Ishikawa (cell line): Measurements from ENCODE around the gene ZPBP2.

Experiments used
- CEBPB ChIP-seq: IDR thresholded peaks from 2 replicates; pipeline ENCODE4 v1.6.1; 2012
- CREB1 ChIP-seq: IDR thresholded peaks from 2 replicates; pipeline ENCODE4 v1.6.1; 2012; ENCODE audit warnings: low read depth
- EGR1 ChIP-seq: IDR thresholded peaks from 2 replicates; pipeline ENCODE4 v1.6.1; 2012
- EP300 ChIP-seq: IDR thresholded peaks from 2 replicates; pipeline ENCODE4 v1.6.1; 2012; ENCODE audit warnings: borderline replicate concordance
- FOXM1 ChIP-seq: IDR thresholded peaks from 2 replicates; pipeline ENCODE4 v1.6.1; 2012; ENCODE audit warnings: low read depth, borderline replicate concordance
- NFIC ChIP-seq: IDR thresholded peaks from 2 replicates; pipeline ENCODE4 v1.6.1; 2012
- RAD21 ChIP-seq: IDR thresholded peaks from 2 replicates; pipeline ENCODE4 v1.6.1; 2012; ENCODE audit warnings: low read depth
- TAF1 ChIP-seq: IDR thresholded peaks from 2 replicates; pipeline ENCODE4 v1.6.1; 2012; ENCODE audit warnings: low read depth, mild to moderate bottlenecking
- TCF12 ChIP-seq: IDR thresholded peaks from 2 replicates; pipeline ENCODE4 v1.6.1; 2012; ENCODE audit warnings: low read depth
- TEAD4 ChIP-seq: IDR thresholded peaks from 2 replicates; pipeline ENCODE4 v1.6.1; 2012
- USF1 ChIP-seq: IDR thresholded peaks from 2 replicates; pipeline ENCODE4 v1.6.1; 2012
- YY1 ChIP-seq: IDR thresholded peaks from 2 replicates; pipeline ENCODE4 v1.6.1; 2012; ENCODE audit warnings: low read depth
- ZBTB7A ChIP-seq: IDR thresholded peaks from 2 replicates; pipeline ENCODE4 v1.6.1; 2012; ENCODE audit warnings: low read depth
- TF ChIP-seq, protein P1 (sequence below): IDR thresholded peaks from 2 replicates; pipeline ENCODE4 v1.6.1; 2012; ENCODE audit warnings: low read depth, mild to moderate bottlenecking
- TF ChIP-seq, protein P2 (sequence below): IDR thresholded peaks from 2 replicates; pipeline ENCODE4 v1.6.1; 2012

Gene ZPBP2

DNA sequence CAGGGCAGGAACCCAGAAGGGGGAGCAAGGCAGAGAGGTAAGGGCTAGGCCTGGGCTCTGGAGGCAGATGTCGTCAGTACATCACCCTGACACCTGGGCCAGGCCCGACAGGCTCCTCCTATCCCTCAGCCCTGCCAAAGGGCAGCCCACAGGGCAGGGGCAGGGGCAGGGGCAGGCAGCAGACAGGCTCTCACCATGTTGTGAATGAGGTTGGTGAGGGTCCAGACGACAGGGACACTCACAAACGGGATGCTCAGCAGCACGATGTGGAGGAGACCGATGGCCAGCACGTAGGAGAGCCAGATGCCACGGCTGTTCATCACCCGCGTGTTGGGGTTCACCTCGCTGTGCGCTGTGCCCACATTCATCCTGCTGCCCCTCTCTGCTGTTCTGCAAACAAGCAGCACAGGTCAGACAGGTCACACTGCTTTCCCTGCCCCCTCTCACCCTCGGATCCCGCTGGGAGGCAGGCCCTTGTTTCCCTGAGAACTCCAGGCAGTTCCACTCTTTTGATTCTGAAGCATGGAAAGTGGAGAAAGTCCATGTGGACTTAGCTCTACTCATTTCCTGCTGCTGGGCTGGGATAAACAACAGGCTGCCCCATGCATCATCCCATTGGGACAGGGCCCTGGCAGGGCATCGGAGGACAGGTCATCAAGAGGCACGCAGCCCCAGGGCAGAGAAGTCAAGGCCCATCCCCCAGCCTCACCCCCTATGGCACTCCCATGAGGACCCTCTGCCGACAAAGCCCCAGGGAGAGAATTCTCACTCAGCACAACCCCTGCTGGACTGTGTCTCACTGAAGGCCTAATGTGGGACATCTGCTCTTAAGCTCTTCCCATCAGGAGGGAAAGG is 56.1 kb downstream of the ZPBP2 start:
- TF ChIP-seq YY1 (no peak), NFIC (no peak), TEAD4 (no peak)

DNA sequence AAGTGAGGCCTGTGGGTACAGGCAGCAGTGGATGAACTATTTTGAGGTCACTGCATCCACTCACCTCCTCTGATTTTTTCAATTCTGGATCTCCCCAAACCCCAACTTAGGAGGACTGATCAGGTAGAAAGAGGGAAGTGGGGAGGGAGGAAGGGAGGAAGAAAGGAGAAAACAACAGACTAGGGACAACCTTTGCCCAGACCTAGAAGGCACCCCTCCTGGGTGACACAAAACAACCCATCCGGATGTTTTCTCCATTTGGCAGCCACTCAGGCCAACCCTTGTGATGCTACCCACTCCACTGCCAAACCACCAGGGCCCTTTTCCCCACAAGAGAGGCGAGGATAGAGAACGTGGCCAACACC is 56.7 kb downstream of the ZPBP2 start:
- TF ChIP-seq ZBTB7A (no peak), NFIC (no peak), CREB1 (no peak), YY1 (no peak), EGR1 (no peak), CEBPB (no peak), EP300 (no peak), TEAD4 (no peak), USF1 (no peak), RAD21 (no peak), TCF12 (no peak), TAF1 (no peak), FOXM1 (no peak)
- TF ChIP-seq, protein P1, sequence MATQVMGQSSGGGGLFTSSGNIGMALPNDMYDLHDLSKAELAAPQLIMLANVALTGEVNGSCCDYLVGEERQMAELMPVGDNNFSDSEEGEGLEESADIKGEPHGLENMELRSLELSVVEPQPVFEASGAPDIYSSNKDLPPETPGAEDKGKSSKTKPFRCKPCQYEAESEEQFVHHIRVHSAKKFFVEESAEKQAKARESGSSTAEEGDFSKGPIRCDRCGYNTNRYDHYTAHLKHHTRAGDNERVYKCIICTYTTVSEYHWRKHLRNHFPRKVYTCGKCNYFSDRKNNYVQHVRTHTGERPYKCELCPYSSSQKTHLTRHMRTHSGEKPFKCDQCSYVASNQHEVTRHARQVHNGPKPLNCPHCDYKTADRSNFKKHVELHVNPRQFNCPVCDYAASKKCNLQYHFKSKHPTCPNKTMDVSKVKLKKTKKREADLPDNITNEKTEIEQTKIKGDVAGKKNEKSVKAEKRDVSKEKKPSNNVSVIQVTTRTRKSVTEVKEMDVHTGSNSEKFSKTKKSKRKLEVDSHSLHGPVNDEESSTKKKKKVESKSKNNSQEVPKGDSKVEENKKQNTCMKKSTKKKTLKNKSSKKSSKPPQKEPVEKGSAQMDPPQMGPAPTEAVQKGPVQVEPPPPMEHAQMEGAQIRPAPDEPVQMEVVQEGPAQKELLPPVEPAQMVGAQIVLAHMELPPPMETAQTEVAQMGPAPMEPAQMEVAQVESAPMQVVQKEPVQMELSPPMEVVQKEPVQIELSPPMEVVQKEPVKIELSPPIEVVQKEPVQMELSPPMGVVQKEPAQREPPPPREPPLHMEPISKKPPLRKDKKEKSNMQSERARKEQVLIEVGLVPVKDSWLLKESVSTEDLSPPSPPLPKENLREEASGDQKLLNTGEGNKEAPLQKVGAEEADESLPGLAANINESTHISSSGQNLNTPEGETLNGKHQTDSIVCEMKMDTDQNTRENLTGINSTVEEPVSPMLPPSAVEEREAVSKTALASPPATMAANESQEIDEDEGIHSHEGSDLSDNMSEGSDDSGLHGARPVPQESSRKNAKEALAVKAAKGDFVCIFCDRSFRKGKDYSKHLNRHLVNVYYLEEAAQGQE = no peak
- TF ChIP-seq, protein P2, sequence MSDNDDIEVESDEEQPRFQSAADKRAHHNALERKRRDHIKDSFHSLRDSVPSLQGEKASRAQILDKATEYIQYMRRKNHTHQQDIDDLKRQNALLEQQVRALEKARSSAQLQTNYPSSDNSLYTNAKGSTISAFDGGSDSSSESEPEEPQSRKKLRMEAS = no peak

- TF ChIP-seq CREB1 (no peak), FOXM1 (no peak), EP300 (no peak), TCF12 (no peak), RAD21 (no peak), NFIC (no peak), CEBPB (no peak), TAF1 (no peak), USF1 (no peak), YY1 (no peak), EGR1 (no peak), ZBTB7A (no peak)
- TF ChIP-seq, protein P2 = no peak
- TF ChIP-seq, protein P1 = no peak
These were observed 57.5 kb downstream of the ZPBP2 start for GRCh38 chr17:39925282-39926134.

GRCh38 chr17:39926135-39926587 is 58.2 kb downstream of the ZPBP2 start:
- TF ChIP-seq TCF12 (no peak), TAF1 (no peak), RAD21 (no peak), CEBPB (no peak), FOXM1 (no peak), NFIC (no peak), CREB1 (no peak), TEAD4 (no peak), USF1 (no peak), YY1 (no peak), EGR1 (no peak), ZBTB7A (no peak), EP300 (no peak)
- TF ChIP-seq, protein P1 = no peak
- TF ChIP-seq, protein P2 = no peak
